NCI-H446 treated with DMSO at 0.1 percent for 48 hours (cell line): ENCODE results near the gene SAP130.

ENCODE experiments used
- DNase-seq: peaks from one replicate; lab custom pipeline; 2025; lab: John Stamatoyannopoulos, UW

Gene SAP130

DNA sequence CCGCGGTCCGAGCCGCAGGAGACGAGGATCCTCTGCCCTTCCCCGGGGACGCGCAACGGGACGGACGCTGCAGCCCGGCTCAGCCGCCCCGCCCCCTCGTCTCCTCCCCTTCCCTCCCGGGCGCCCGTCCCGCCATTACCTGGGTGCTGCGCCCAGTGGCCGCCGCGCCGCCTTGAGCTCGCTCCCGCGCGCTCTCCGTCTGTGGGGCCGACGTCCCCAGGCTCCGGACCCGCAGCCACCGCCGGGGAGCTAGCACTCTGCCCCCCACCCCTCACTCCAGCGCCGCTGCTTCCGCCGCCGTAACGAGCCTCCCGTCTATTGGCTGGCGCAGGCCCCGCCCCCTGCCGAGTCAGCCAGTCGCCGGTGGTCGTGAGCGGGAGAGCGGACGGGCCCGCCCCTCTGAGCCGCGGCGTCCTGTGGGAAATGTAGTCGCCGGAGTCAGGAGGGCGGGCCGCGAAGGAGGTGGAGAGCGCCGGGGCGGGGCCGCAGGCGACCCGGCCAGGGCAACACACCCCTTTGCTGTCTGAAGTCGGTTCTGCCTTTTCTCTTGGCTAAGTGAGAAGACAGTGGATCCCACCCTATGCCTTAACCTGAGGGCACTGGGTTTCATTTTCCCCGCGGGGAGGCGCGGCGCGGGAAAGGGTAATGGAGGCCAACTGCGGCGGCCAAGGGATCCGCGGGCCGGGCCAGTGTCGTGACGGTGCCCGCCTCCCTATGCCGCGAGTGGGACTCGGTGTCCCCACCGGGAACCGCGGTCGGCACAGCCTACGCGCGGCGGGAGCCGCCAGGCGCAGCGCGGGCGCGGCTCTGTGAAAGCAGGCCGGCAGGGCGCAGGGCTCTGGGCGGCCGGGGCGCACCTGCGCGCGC is at the start of gene SAP130:
Gene SAP130 (minus strand): TSS at position 259 of the 867 bp plus-strand sequence. CDS start 1,767 bp downstream, outside the sequence.
- peak; percentile 88 for DNase-seq

GRCh38 chr2:128076461-128077106 is 48.7 kb upstream of the SAP130 start:
- no peak for DNase-seq

GRCh38 chr2:128073278-128073677 is 45.4 kb upstream of the SAP130 start:
- no peak for DNase-seq

DNA sequence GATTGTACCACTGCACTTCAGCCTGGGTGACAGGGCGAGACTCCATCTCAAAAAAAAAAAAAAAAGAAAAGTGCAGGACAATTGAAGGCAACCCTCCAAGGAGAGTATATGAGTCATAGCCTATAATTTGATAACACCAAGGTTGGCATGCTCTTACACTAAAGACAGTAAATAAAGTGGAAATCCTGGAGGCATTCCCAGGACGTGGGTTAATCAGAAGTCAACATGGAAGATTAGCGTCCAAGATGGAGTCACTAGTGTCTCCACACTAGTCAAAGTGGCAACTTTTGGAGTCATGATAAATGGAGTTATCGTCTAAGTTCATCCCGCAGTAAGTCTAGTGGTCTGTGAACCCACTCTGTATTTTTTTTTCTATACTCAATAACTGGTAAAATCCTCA is 41.9 kb upstream of the SAP130 start:
- DNase-seq: no peak

- DNase-seq: no peak
These were observed 36.5 kb upstream of the SAP130 start for GRCh38 chr2:128064353-128064752.

DNA sequence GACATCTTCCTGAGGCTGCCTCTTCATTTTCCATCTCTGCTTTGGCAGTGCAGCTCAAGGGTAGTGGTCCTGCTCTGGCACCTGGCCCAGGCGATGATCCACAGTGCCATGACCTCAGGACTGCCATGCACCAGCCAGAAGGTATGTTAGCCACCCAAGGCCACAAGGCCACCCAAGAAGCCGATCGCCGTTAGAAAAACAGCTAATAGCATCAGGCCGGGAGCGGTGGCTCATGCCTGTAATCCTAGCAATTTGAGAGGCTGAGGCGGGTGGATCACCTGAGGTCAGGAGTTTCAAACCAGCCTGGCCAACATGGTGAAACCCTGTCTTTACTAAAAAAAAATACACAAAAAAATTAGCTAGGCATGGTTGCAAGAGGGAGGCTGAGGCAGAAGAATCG is 34.7 kb upstream of the SAP130 start:
- DNase-seq: no peak

- no peak for DNase-seq
These were observed 30.3 kb upstream of the SAP130 start for GRCh38 chr2:128058114-128058513.

- no peak for DNase-seq
These were observed 29.5 kb upstream of the SAP130 start for GRCh38 chr2:128057334-128057733.

DNA sequence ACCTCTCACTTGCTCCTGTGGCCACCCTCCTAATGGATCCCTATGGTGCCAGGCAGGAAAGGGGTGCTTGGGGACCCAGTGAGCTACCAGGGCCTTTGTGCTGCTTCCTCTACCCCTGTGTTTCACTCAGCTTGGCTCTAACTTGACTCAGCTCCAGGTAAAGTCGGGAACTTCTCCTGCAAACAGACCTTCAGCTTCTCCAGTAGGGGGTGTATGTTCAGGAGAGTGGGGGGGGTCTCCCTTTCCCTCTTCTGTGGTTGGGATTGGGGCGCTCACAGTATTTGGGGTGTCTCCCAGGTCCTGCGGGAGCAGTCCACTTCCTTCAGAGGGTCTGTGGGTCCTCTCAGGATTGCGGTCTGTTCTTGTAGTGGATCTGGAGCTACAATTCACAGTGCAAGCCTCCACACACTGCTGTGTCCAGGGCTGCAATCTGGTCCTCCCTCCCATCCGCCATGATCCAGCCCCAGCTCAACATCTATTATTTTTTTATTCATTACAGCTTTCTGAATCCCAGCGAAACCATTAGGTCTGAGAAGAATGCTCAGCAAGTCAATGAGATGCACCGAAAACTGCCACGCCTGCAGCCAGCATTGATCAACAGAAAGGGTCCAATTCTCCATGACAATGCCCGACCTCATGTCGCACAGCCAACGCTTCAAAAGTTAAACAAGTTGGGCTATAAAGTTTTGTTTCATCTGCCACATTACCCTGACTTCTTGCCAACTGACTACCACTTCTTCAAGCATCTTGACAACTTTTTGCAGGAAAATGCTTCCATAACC is 26.4 kb upstream of the SAP130 start:
- no peak for DNase-seq

- DNase-seq: no peak
These were observed 25.5 kb upstream of the SAP130 start for GRCh38 chr2:128053331-128053730.

GRCh38 chr2:128043041-128043440 is 15.2 kb upstream of the SAP130 start:
- DNase-seq: no peak

GRCh38 chr2:128041561-128041960 is 13.7 kb upstream of the SAP130 start:
- DNase-seq: no peak

DNA sequence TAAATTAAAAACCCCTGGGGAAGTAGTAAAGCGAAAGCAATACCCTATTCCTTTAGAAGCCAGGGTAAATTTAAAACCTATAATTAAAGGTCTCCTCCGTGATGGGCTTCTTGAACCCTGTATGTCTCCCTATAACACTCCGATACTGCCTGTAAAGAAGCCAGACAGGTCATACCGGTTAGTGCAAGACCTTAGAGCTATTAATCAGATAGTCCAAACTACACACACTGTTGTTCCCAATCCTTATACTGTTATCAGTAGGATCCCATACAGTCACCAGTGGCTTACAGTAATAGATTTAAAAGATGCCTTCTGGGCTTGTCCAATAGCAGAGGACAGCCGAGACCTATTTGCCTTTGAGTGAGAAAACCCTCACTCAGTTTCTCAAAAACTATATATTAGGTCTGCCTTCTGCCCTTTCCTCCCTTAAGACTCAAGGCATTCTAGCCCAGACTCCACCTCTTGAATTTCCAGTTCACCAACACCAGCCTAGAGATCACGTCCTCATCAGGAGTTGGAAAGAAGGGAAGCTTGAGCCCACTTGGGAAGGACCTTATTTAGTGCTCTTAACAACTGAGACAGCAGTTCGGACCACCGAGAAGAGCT is 12.4 kb upstream of the SAP130 start:
- no peak for DNase-seq

GRCh38 chr2:128039535-128039934 is 11.7 kb upstream of the SAP130 start:
- no peak for DNase-seq

DNA sequence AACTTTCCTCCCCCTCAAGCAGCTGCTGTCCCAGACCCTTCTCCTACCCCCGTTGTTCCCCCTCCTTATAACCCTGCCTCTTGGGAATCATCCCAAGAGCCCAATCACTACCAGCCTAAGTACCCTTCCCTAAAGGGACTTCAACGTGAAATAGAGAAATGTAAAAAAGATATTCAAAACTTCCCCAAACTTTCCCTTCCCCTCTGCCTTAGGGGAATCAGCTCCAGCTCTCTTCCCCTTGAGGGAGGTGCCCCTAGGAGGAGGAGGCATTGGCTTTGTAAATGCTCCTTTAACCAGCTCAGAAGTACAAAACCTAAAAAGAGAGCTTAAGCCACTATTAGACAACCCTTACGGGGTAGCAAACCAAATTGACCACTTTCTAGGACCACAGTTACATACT is 10.6 kb upstream of the SAP130 start:
- no peak for DNase-seq

DNA sequence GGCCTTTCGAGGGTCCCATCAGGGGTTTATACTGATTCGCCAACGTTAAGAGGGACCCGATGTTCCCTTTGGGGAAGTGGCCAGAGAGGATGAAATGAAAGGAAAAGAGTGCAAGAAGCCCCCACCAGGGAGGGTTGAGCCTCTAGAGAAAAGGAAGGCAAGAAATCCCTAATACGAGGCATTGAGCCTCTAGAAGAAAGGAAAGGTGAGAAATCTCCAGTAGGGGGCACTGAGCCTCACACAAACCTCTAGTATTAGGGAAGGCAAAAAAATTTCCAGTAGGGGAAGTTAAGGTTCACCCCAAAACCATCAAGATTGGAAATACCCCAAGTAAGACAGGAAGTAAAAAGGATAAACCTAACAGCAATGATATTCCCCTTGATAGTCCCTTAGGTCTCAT is 9.8 kb upstream of the SAP130 start:
- no peak for DNase-seq

DNA sequence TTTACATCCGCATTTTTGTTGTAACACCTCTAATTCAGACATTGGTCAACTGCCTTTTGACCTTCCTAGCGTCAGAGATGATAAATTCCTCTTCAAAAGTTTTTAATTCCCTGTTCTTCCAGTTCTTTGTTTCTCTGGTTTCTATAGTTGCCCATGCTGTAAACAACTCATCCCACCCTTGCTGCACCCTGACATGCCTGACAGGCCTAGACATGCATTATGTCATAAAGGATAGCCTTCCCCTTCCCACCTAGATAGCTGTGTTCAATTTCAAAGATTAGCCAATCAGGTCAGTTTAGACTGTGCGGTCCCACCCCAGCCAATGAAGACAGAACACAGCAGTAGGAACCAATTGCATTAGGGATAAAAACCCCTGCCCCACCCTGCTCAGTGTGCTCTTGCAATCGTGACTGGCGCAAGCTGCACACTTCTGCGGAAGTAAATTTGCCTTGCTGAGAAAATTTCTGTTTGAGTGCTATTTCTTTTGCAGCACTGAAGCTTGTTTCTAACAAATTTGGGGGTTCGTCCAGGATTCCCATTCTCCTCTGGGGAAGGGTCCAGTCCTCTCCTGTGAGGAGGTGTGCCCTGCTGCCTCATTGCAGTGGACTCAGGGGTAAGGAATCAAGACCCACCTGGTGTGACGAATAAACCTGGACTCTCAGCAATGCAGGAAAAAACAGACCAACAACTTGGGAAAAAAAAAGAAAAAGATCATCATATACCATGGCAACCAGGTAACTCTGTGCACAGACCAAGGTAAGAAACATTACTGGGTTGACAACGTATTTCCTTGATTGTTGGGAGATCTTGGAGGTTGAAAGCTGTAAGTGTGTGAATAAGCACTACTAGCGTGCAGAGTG is 9.1 kb upstream of the SAP130 start:
- no peak for DNase-seq

DNA sequence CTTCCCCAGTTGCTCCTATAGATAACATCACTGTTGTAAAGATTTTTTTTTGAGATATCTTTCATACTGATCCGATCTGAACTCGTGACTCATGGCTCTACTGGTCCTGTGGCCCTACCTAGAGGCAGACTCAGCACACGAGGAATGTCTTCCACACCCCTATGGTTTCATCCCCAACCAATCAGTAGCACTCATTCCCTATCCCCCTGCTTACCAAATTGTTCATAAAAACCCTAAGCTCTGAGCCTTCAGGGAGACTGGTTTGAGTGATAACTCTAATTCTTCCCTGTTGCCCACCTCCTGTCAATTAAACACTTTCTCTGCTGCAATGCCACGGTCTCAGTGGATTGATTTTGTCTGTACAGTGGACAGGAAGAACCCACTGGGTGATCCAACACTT is 4.2 kb upstream of the SAP130 start:
- DNase-seq: no peak

DNA sequence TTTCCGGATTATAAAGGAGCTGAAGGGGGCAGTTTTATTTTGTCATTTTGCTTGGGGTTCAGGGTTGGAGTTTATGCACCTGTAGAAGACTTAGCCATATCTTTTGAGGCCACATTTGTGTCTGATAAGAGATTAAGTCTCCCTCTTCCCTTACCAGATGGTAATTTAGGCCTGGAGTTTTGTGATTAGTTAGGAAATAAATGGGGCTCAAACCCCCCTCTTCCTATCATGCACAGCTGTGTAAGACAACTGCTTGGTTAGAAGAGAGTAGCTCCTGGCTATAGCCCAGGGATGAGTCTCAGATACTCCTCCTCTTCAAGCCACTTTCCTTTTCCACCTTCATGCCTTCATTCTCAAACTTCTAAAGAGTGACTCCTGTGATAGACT is 802 bp upstream of the SAP130 start:
- no peak for DNase-seq

GRCh38 chr2:128027278-128027800 is 520 bp downstream of the SAP130 start:
- DNase-seq: peak; percentile 96
